ENCODE data around the gene MGAT4D. TPM values are rescaled to one million over a fixed set of nuclear protein-coding genes. Genes with fewer than 3 reads are reported as not detected.

Gene MGAT4D
- total and polyA plus RNA-seq, 12 donors: not detected

- intact Hi-C loops (cut with DNase I): no loop called here
- H3K4me3 ChIP-seq: no peak overlapping the region
- no peaks in the 10 kb centered on the region for H3K9me3 ChIP-seq
- TF ChIP-seq CTCF (IDR thresholded peaks at IDR 0.05): no peak
- no peak overlapping the region for H3K27ac ChIP-seq
- H3K36me3 ChIP-seq: no peaks in the 10 kb centered on the region
- no peaks in the 10 kb centered on the region for H3K27me3 ChIP-seq
- DNase-seq (no peak), ATAC-seq (no peak)
- H3K4me1 ChIP-seq: peaks cover 0 to 8% (median 0%) of the 10 kb centered on the region in 9 donors
- 90% methylated on average over 1 of the region's 1 CpG for WGBS, 2 donors
These were observed 89.1 kb downstream of the MGAT4D start for GRCh38 chr4:140408974-140409373.

DNA sequence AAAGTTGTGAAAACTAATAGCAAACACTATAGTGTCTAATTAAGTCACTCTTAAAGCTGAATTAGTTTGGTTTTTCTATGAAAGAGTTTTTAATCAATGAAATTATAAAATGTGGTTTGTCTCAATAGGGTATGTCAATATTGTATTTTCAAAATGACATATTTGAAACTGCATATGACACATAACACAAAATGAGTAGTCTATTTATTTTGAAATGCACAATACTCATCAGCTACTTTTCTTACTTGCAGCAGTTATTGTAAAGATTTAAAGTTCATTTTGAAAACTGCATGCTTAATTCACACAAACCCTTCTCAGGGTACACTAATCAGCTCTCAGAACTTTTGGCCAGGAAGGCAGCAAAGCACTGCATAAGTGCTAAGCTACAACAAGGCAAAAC lies 91.8 kb downstream of the MGAT4D start:
- Histone ChIP-seq H3K36me3 (no peaks in the 10 kb centered on the region), H3K27me3 (no peaks in the 10 kb centered on the region), H3K4me3 (no peak overlapping the region), H3K9me3 (no peaks in the 10 kb centered on the region), H3K4me1 (peaks cover 0 to 6% (median 0%) of the 10 kb centered on the region in 9 donors), H3K27ac (no peak overlapping the region)
- intact Hi-C loops (cut with DNase I): no loop called here
- TF ChIP-seq CTCF (IDR thresholded peaks at IDR 0.05): no peak
- DNase-seq (no peak), ATAC-seq (no peak)

GRCh38 chr4:140400111-140400510 lies 98.0 kb downstream of the MGAT4D start:
- 66 to 72% methylated on average over 2 of the region's 2 CpGs for WGBS, 2 donors

GRCh38 chr4:140395668-140396067 lies 102.4 kb downstream of the MGAT4D start:
- no peak overlapping the region for H3K4me3 ChIP-seq
- intact Hi-C loops (cut with DNase I): loop anchor here in 1 of 10 donors (5.0 kb wide), 1 partner anchor 48 kb away; no protein-coding TSS in a partner anchor
- H3K27me3 ChIP-seq: no peaks in the 10 kb centered on the region
- TF ChIP-seq CTCF (IDR thresholded peaks at IDR 0.05): no peak
- WGBS, 2 donors: 67 to 77% methylated on average over 5 of the region's 5 CpGs
- no peaks in the 10 kb centered on the region for H3K4me1 ChIP-seq
- peaks cover 0 to 10% (median 0%) of the 10 kb centered on the region in 9 donors for H3K36me3 ChIP-seq
- DNase-seq (no peak), ATAC-seq (no peak)
- no peaks in the 10 kb centered on the region for H3K9me3 ChIP-seq
- no peak overlapping the region for H3K27ac ChIP-seq

More at GRCh38 chr4:140400111-140400510, 98.0 kb downstream of the MGAT4D start:
- H3K27me3 ChIP-seq: no peaks in the 10 kb centered on the region
- H3K27ac ChIP-seq: no peak overlapping the region
- ATAC-seq (no peak), DNase-seq (no peak)
- no peaks in the 10 kb centered on the region for H3K9me3 ChIP-seq
- TF ChIP-seq CTCF (IDR thresholded peaks at IDR 0.05): no peak
- intact Hi-C loops (cut with DNase I): no loop called here
- no peak overlapping the region for H3K4me3 ChIP-seq
- H3K36me3 ChIP-seq: peaks cover 0 to 10% (median 0%) of the 10 kb centered on the region in 9 donors
- no peaks in the 10 kb centered on the region for H3K4me1 ChIP-seq

Other genes with a start within 250 kb of the MGAT4D start
- gene SCOC, start 124.6 kb downstream of the MGAT4D start, total RNA-seq: 10 to 100 TPM; 61.8 to 76.8 (median 67.0) TPM
- 10 to 100 TPM; 41.0 to 55.8 TPM for gene SCOC, start 124.6 kb downstream of the MGAT4D start, polyA plus RNA-seq
- gene CLGN, start 70.6 kb downstream of the MGAT4D start, total RNA-seq: 100 to 1,000 TPM in 1 of 10 donors, 10 to 100 TPM in 9; 51.3 to 125 (median 71.6) TPM
- gene CLGN, start 70.6 kb downstream of the MGAT4D start, polyA plus RNA-seq: 10 to 100 TPM; 21.6 to 47.4 TPM
- 10 to 100 TPM; 14.3 to 20.3 (median 17.4) TPM for gene ELMOD2, start 25.9 kb upstream of the MGAT4D start, total RNA-seq
- gene ELMOD2, start 25.9 kb upstream of the MGAT4D start, polyA plus RNA-seq: 10 to 100 TPM in 1 of 2 donors, 1 to 10 TPM in 1; 6.3 to 16.8 TPM
- 1 to 10 TPM in 1 of 10 donors, under 1 TPM in 2, not detected in 7; 0.20 to 4.3 (median 0.30) TPM for gene UCP1, start 70.7 kb upstream of the MGAT4D start, total RNA-seq
- gene UCP1, start 70.7 kb upstream of the MGAT4D start, polyA plus RNA-seq: under 1 TPM; 0.22 to 0.66 TPM